GM21723 (cell line): ENCODE measurements around the gene AIFM3.
"Not testable (repeated sequence)": the region's sequence is repeated elsewhere in the genome, so short reads cannot be mapped to it uniquely, and the experiment has no call there.

ENCODE experiments used
- ATAC-seq: cut with Tn5 transposase; IDR thresholded peaks from one replicate; pipeline ENCODE4 v1.9.1; 2021; ENCODE audit warnings: mild to moderate bottlenecking, moderate library complexity; ENCODE audit not compliant: unreplicated experiment

AIFM3 gene

GRCh38 chr22:21000207-21000986, 33.3 kb downstream of the AIFM3 start:
- ATAC-seq: no peak

- ATAC-seq: peak; percentile 3
Measured at GRCh38 chr22:21000987-21001600, 34.0 kb downstream of the AIFM3 start.

- ATAC-seq: peak; percentile 78
Measured at GRCh38 chr22:21001601-21002325, 34.7 kb downstream of the AIFM3 start, which contains the start of gene THAP7. Gene THAP7 (minus strand): TSS chr22:21002118. CDS start chr22:21001911, 207 bp downstream.

- ATAC-seq: no peak
Measured at GRCh38 chr22:21003782-21004181, 36.7 kb downstream of the AIFM3 start.

- not testable (repeated sequence) for ATAC-seq
Measured at GRCh38 chr22:21009208-21009607, 42.2 kb downstream of the AIFM3 start.

- no peak for ATAC-seq
Measured at GRCh38 chr22:21009638-21010425, 42.8 kb downstream of the AIFM3 start.

GRCh38 chr22:21010426-21011113, 43.5 kb downstream of the AIFM3 start:
- no peak for ATAC-seq

- no peak for ATAC-seq
Measured at GRCh38 chr22:21012446-21013407, 45.7 kb downstream of the AIFM3 start.

GRCh38 chr22:21013657-21014201, 46.7 kb downstream of the AIFM3 start:
- no peak for ATAC-seq

- ATAC-seq: peak; percentile 80
Measured at GRCh38 chr22:21014202-21014725, 47.2 kb downstream of the AIFM3 start.

- ATAC-seq: no peak
Measured at GRCh38 chr22:21014726-21015465, 47.8 kb downstream of the AIFM3 start, which contains the start of gene P2RX6. Gene P2RX6 (plus strand): TSS chr22:21015165. CDS start chr22:21015175, 10 bp downstream.

- ATAC-seq: no peak
Measured at GRCh38 chr22:21015466-21016006, 48.5 kb downstream of the AIFM3 start.

GRCh38 chr22:21016644-21017420, 49.8 kb downstream of the AIFM3 start:
- ATAC-seq: no peak

- ATAC-seq: no peak
Measured at GRCh38 chr22:21018314-21018713, 51.3 kb downstream of the AIFM3 start.

- ATAC-seq: no peak
Measured at GRCh38 chr22:21020802-21021429, 53.9 kb downstream of the AIFM3 start.

- no peak for ATAC-seq
Measured at GRCh38 chr22:21022507-21022906, 55.5 kb downstream of the AIFM3 start.
